Measurements from ENCODE around the gene KIF19. TPM values are rescaled to one million over a fixed set of nuclear protein-coding genes. Genes with fewer than 3 reads are reported as not detected.

KIF19 gene
- polyA plus RNA-seq, 2 of the 4 experiments (the other 2 are of a cell fraction) = not detected

GRCh38 chr17:74340470-74341023 is 14.5 kb downstream of the KIF19 start:
- FAIRE-seq (no peak), DNase-seq (ENCODE audit: low read depth in 1 of 2, low spot score in 1 of 2) (no peak), ATAC-seq (peak in 1 of 2 experiments; percentile 47; a peak in 3 of 6 replicates)
- H3K9me3 ChIP-seq = no peaks in the 10 kb centered on the region
- TF ChIP-seq FOSL2 (IDR thresholded peaks at IDR 0.05) = no peak
- no peak for TF ChIP-seq FOSL2 (CRISPR knock-in tag; IDR thresholded peaks at IDR 0.05)
- no peak for TF ChIP-seq EHF (CRISPR knock-in tag; IDR thresholded peaks at IDR 0.05)
- TF ChIP-seq HOXB13 (CRISPR knock-in tag; IDR thresholded peaks at IDR 0.05; ENCODE audit: low read depth) = no peak
- no peak for TF ChIP-seq GATA3 (IDR thresholded peaks at IDR 0.05; ENCODE audit: borderline replicate concordance)
- no peak for TF ChIP-seq HOXA7 (CRISPR knock-in tag; IDR thresholded peaks at IDR 0.05)
- no peak for TF ChIP-seq KDM5A (IDR thresholded peaks at IDR 0.05)
- no peak for TF ChIP-seq RCOR1 (IDR thresholded peaks at IDR 0.05; ENCODE audit: low read depth, low read length)
- no peak for TF ChIP-seq MYC (IDR thresholded peaks at IDR 0.05; ENCODE audit: borderline replicate concordance, low read length)
- TF ChIP-seq RNF2 (IDR thresholded peaks at IDR 0.05; ENCODE audit: borderline replicate concordance, low read depth) = no peak
- no peak for TF ChIP-seq MAX (IDR thresholded peaks at IDR 0.05)
- no peak for TF ChIP-seq ZSCAN20 (CRISPR knock-in tag; IDR thresholded peaks at IDR 0.05)
- no peak for TF ChIP-seq RAD21 (conservative IDR thresholded peaks at IDR 0.05 in 1 of 2, IDR thresholded peaks at IDR 0.05 in 1 of 2)
- no peak for TF ChIP-seq JUNB (IDR thresholded peaks at IDR 0.05)
- no peak for TF ChIP-seq NFE2L2 (conservative IDR thresholded peaks at IDR 0.05; ENCODE audit: low read length)
- TF ChIP-seq PBX3 (IDR thresholded peaks at IDR 0.05) = no peak
- TF ChIP-seq HEYL (CRISPR knock-in tag; IDR thresholded peaks at IDR 0.05) = no peak
- TF ChIP-seq HMGXB4 (CRISPR knock-in tag; IDR thresholded peaks at IDR 0.05; ENCODE audit: borderline replicate concordance) = no peak
- TF ChIP-seq HOXB5 (CRISPR knock-in tag; IDR thresholded peaks at IDR 0.05) = no peak
- H3K4me2 ChIP-seq = no peak overlapping the region
- H3K4me3 ChIP-seq = no peak overlapping the region
- H3K27ac ChIP-seq = no peak overlapping the region
- WGBS (ENCODE audit: missing lambda C conversion rate) = 51% methylated on average over 13 of the region's 13 CpGs
- H3K4me1 ChIP-seq = no peaks in the 10 kb centered on the region
- ChIA-PET CTCF (interaction anchor here (34.5 kb wide), 1 partner anchor 31 kb away, joined by 674 read pairs; the partner anchor contains the start of genes BTBD17 and GPR142), POLR2A (no interaction called here)

GRCh38 chr17:74342224-74342623 is 16.2 kb downstream of the KIF19 start:
- TF ChIP-seq HOXA7 (CRISPR knock-in tag; IDR thresholded peaks at IDR 0.05) (no peak), FOSL2 (IDR thresholded peaks at IDR 0.05) (no peak), FOSL2 (CRISPR knock-in tag; IDR thresholded peaks at IDR 0.05) (no peak), EP300 (IDR thresholded peaks at IDR 0.05) (no peak), FOSB (CRISPR knock-in tag; IDR thresholded peaks at IDR 0.05) (no peak)
- FAIRE-seq = no peak

GRCh38 chr17:74343121-74343520 is 17.1 kb downstream of the KIF19 start:
- Histone ChIP-seq H3K9me3 (no peaks in the 10 kb centered on the region), H3K27ac (no peak overlapping the region), H3K4me3 (no peak overlapping the region), H3K4me1 (no peaks in the 10 kb centered on the region), H3K4me2 (no peak overlapping the region)
- WGBS (ENCODE audit: missing lambda C conversion rate) = 68% methylated on average over 8 of the region's 8 CpGs
- POLR2A ChIA-PET = no interaction called here
- TF ChIP-seq ZFP36 (IDR thresholded peaks at IDR 0.05; ENCODE audit: borderline replicate concordance, partially characterized antibody) (peak; percentile 60), CHD4 (IDR thresholded peaks at IDR 0.05; ENCODE audit: borderline replicate concordance) (no peak)
- ATAC-seq (no peak), FAIRE-seq (no peak), DNase-seq (ENCODE audit: low read depth in 1 of 2, low spot score in 1 of 2) (no peak)
- CTCF ChIA-PET = interaction anchor here (1.0 to 34.5 kb wide), 2 partner anchors 29 to 65 kb away, joined by 3 to 674 read pairs; partner anchors contain the start of genes BTBD17 and GPR142

More at GRCh38 chr17:74342224-74342623, 16.2 kb downstream of the KIF19 start:
- no peak overlapping the region for H3K4me3 ChIP-seq
- POLR2A ChIA-PET = no interaction called here
- 66% methylated on average over 9 of the region's 10 CpGs for WGBS (ENCODE audit: missing lambda C conversion rate)
- H3K9me3 ChIP-seq = no peaks in the 10 kb centered on the region
- DNase-seq (ENCODE audit: low read depth in 1 of 2, low spot score in 1 of 2) (no peak), ATAC-seq (no peak)
- H3K4me1 ChIP-seq = no peaks in the 10 kb centered on the region
- no peak overlapping the region for H3K4me2 ChIP-seq
- CTCF ChIA-PET = interaction anchor here (34.5 kb wide), 1 partner anchor 30 kb away, joined by 674 read pairs; the partner anchor contains the start of genes BTBD17 and GPR142
- no peak overlapping the region for H3K27ac ChIP-seq

Measured in A549 (cell line).